H9 (cell line): ENCODE results near the gene COL5A3. TPM values are rescaled to one million over a fixed set of nuclear protein-coding genes. Genes with fewer than 3 reads are reported as not detected.

Source experiments
- DNase-seq: peaks from one replicate; pipeline ENCODE4 v3.0.0-alpha.2; 2017
- H2AFZ ChIP-seq: one replicate; pipeline ENCODE4 v1.6.1; 2013; ENCODE audit warnings: mild to moderate bottlenecking, low read length, control low read depth, moderate library complexity
- H2AK5ac ChIP-seq: 2 replicates; pipeline ENCODE4 v1.6.1; 2013; ENCODE audit warnings: low read length, control low read depth, mixed read lengths; ENCODE audit not compliant: insufficient read length
- H2BK120ac ChIP-seq: one replicate; pipeline ENCODE4 v1.6.1; 2013; ENCODE audit warnings: low read depth, mild to moderate bottlenecking, low read length, control low read depth, inconsistent platforms; ENCODE audit not compliant: poor library complexity, severe bottlenecking
- H2BK12ac ChIP-seq: 2 replicates; pipeline ENCODE4 v1.6.1; 2013; ENCODE audit warnings: low read length, control low read depth, mixed read lengths, low read depth; ENCODE audit not compliant: insufficient read length
- H2BK15ac ChIP-seq: 2 replicates; pipeline ENCODE4 v1.6.1; 2013; ENCODE audit warnings: low read depth, low read length, control low read depth
- H2BK20ac ChIP-seq: one replicate; pipeline ENCODE4 v1.6.1; 2013; ENCODE audit warnings: low read depth, mild to moderate bottlenecking, low read length, control low read depth, inconsistent platforms; ENCODE audit not compliant: poor library complexity, severe bottlenecking
- H2BK5ac ChIP-seq: 2 replicates; pipeline ENCODE4 v1.6.1; 2013; ENCODE audit warnings: low read length, control low read depth, mixed read lengths; ENCODE audit not compliant: insufficient read length
- H3K14ac ChIP-seq: 2 replicates; pipeline ENCODE4 v1.6.1; 2013; ENCODE audit warnings: low read length, control low read depth; ENCODE audit not compliant: insufficient read depth
- H3K18ac ChIP-seq: 2 replicates; pipeline ENCODE4 v1.6.1; 2013; ENCODE audit warnings: low read depth, mild to moderate bottlenecking, mixed read lengths, low read length, control low read depth; ENCODE audit not compliant: insufficient read length
- H3K23ac ChIP-seq: 2 replicates; pipeline ENCODE4 v1.6.1; 2013; ENCODE audit warnings: low read length, control low read depth, mixed read lengths, low read depth; ENCODE audit not compliant: insufficient read length
- H3K23me2 ChIP-seq: 2 replicates; pipeline ENCODE4 v1.6.1; 2013; ENCODE audit warnings: low read depth, mild to moderate bottlenecking, mixed read lengths, low read length, control low read depth; ENCODE audit not compliant: insufficient read length, poor library complexity, severe bottlenecking
- H3K27ac ChIP-seq: 2 replicates; pipeline ENCODE4 v1.5.1; 2013; ENCODE audit warnings: low read length, control low read depth, mixed read lengths, low read depth; ENCODE audit not compliant: insufficient read length
- H3K27me3 ChIP-seq: 2 replicates; pipeline ENCODE4 v1.6.1; 2013; ENCODE audit warnings: low read length, control low read depth, inconsistent platforms; ENCODE audit not compliant: insufficient read depth
- H3K4ac ChIP-seq: 2 replicates; pipeline ENCODE4 v1.6.1; 2013; ENCODE audit warnings: low read depth, mild to moderate bottlenecking, control low read depth, inconsistent platforms, low read length, moderate library complexity
- H3K4me1 ChIP-seq: 2 replicates; pipeline ENCODE4 v1.6.1; 2013; ENCODE audit warnings: low read length, control low read depth, inconsistent platforms; ENCODE audit not compliant: insufficient read depth
- H3K4me2 ChIP-seq: 2 replicates; pipeline ENCODE4 v1.6.1; 2013; ENCODE audit warnings: low read length, control low read depth, mixed read lengths; ENCODE audit not compliant: insufficient read length, insufficient read depth
- H3K56ac ChIP-seq: 2 replicates; pipeline ENCODE4 v1.6.1; 2013; ENCODE audit warnings: low read depth, mild to moderate bottlenecking, mixed read lengths, low read length, control low read depth; ENCODE audit not compliant: insufficient read length
- H3K79me1 ChIP-seq: 2 replicates; pipeline ENCODE4 v1.6.1; 2013; ENCODE audit warnings: low read depth, mild to moderate bottlenecking, moderate library complexity, low read length, control low read depth, inconsistent platforms; ENCODE audit not compliant: insufficient read depth, poor library complexity, severe bottlenecking
- H3K79me2 ChIP-seq: 2 replicates; pipeline ENCODE4 v1.6.1; 2013; ENCODE audit warnings: low read length, control low read depth, inconsistent platforms; ENCODE audit not compliant: insufficient read depth
- H3K9ac ChIP-seq: 2 replicates; pipeline ENCODE4 v1.6.1; 2013; ENCODE audit warnings: low read length, control low read depth, mixed read lengths; ENCODE audit not compliant: insufficient read length; ENCODE audit errors: extremely low read depth
- H3K9me3 ChIP-seq: one replicate; pipeline ENCODE4 v1.6.1; 2013; ENCODE audit warnings: low read depth, low read length, inconsistent platforms; ENCODE audit not compliant: control insufficient read depth
- H3T11ph ChIP-seq: one replicate; pipeline ENCODE4 v1.6.1; 2013; ENCODE audit warnings: mild to moderate bottlenecking, low read length, control low read depth, inconsistent platforms
- H4K20me1 ChIP-seq: one replicate; pipeline ENCODE4 v1.6.1; 2013; ENCODE audit not compliant: control insufficient read depth, insufficient read length, insufficient read depth
- H4K5ac ChIP-seq: 2 replicates; pipeline ENCODE4 v1.6.1; 2013; ENCODE audit warnings: low read depth, mild to moderate bottlenecking, mixed read lengths, low read length, control low read depth; ENCODE audit not compliant: insufficient read length
- H4K8ac ChIP-seq: replicated peaks from 2 replicates; pipeline ENCODE4 v1.6.1; 2013; ENCODE audit warnings: low read length, control low read depth, mixed read lengths, low read depth; ENCODE audit not compliant: insufficient read length
- H4K91ac ChIP-seq: 2 replicates; pipeline ENCODE4 v1.6.1; 2013; ENCODE audit warnings: low read depth, mild to moderate bottlenecking, moderate library complexity, mixed read lengths, low read length, control low read depth; ENCODE audit not compliant: insufficient read length
- H3K27ac Mint-ChIP-seq, 3 experiments: 2 replicates in 2 of 3; 3 replicates in 1 of 3; pipeline ENCODE4 v1.8.0; 2020 to 2021; ENCODE audit warnings: mixed read lengths in 3 of 3, mild to moderate bottlenecking in 1 of 3, moderate library complexity in 1 of 3
- H3K27me3 Mint-ChIP-seq: 2 replicates; pipeline ENCODE4 v1.8.0; 2021; ENCODE audit warnings: low read depth, mild to moderate bottlenecking, moderate library complexity, mixed read lengths
- H3K36me3 Mint-ChIP-seq, 3 experiments: 2 replicates in 2 of 3; 3 replicates in 1 of 3; pipeline ENCODE4 v1.8.0; 2020 to 2021; ENCODE audit warnings: low read depth in 3 of 3, mixed read lengths in 3 of 3; ENCODE audit not compliant: insufficient read depth in 1 of 3
- H3K4me1 Mint-ChIP-seq, 2 experiments: 2 replicates each; pipeline ENCODE4 v1.8.0; 2020; ENCODE audit warnings: mixed read lengths in 2 of 2
- H3K4me3 Mint-ChIP-seq, 2 experiments: 2 replicates in 1 of 2; 3 replicates in 1 of 2; pipeline ENCODE4 v1.8.0; 2020 to 2021; ENCODE audit warnings: mild to moderate bottlenecking in 2 of 2, mixed read lengths in 2 of 2, moderate library complexity in 1 of 2
- H3K9me3 Mint-ChIP-seq, 2 experiments: 2 replicates in 1 of 2; 3 replicates in 1 of 2; pipeline ENCODE4 v1.8.0; 2020; ENCODE audit warnings: mild to moderate bottlenecking in 2 of 2, mixed read lengths in 2 of 2, moderate library complexity in 1 of 2
- WGBS: extraction: QIAGEN DNeasy Blood & Tissue Kit; methylation state at CpG from one replicate; pipeline ENCODE4 v1.1.7; 2013; ENCODE audit warnings: missing lambda C conversion rate, low lambda C conversion rate, mixed read lengths; ENCODE audit not compliant: insufficient read length; ENCODE audit errors: extremely low coverage; 5-methylcytosine and 5-hydroxymethylcytosine counted together
- total RNA-seq: library from RNA; stranded (reverse); gene quantifications from 2 replicates; pipeline ENCODE4 v1.2.1, GENCODE V29; 2021
- TF ChIP-seq, protein P1 (sequence below): fragments of 200-600 bp; sonication (generic); conservative IDR thresholded peaks from 3 replicates; pipeline ENCODE4 v1.8.0; 2021; ENCODE audit warnings: antibody characterized with exemption, mild to moderate bottlenecking

Gene COL5A3
- total RNA-seq, 1 experiment from 2014 or later = 0.72 TPM

- no peak overlapping the region for H4K5ac ChIP-seq
- H3K27ac ChIP-seq = no peak overlapping the region
- H3K4me2 ChIP-seq = no peak overlapping the region
- H3K4me1 Mint-ChIP-seq = peaks cover 6 to 13% of the 10 kb centered on the region in 2 experiments; a peak in 3 of 4 replicates
- H3K4ac ChIP-seq = no peak overlapping the region
- no peaks in the 10 kb centered on the region for H3K36me3 Mint-ChIP-seq
- H2BK120ac ChIP-seq = no peak overlapping the region
- no peak overlapping the region for H3K56ac ChIP-seq
- no peak for DNase-seq
- H3K27ac Mint-ChIP-seq = no peak overlapping the region
- H2BK20ac ChIP-seq = no peak overlapping the region
- H2BK12ac ChIP-seq = no peak overlapping the region
- WGBS = no CpG with 5 or more reads among the region's 5 CpGs
- H3K79me1 ChIP-seq = no peaks in the 10 kb centered on the region
- H3K27me3 ChIP-seq = no peaks in the 10 kb centered on the region
- no peak overlapping the region for H4K8ac ChIP-seq
- H3K14ac ChIP-seq = no peak overlapping the region
- H3K9me3 ChIP-seq = no peaks in the 10 kb centered on the region
- no peak overlapping the region for H3K23ac ChIP-seq
- H3K4me3 Mint-ChIP-seq = no peak overlapping the region
- no peak overlapping the region for H3K9ac ChIP-seq
- H2AFZ ChIP-seq = no peak overlapping the region
- no peaks in the 10 kb centered on the region for H3K9me3 Mint-ChIP-seq
- no peak overlapping the region for H4K91ac ChIP-seq
- H2BK5ac ChIP-seq = no peak overlapping the region
- TF ChIP-seq, protein P1, sequence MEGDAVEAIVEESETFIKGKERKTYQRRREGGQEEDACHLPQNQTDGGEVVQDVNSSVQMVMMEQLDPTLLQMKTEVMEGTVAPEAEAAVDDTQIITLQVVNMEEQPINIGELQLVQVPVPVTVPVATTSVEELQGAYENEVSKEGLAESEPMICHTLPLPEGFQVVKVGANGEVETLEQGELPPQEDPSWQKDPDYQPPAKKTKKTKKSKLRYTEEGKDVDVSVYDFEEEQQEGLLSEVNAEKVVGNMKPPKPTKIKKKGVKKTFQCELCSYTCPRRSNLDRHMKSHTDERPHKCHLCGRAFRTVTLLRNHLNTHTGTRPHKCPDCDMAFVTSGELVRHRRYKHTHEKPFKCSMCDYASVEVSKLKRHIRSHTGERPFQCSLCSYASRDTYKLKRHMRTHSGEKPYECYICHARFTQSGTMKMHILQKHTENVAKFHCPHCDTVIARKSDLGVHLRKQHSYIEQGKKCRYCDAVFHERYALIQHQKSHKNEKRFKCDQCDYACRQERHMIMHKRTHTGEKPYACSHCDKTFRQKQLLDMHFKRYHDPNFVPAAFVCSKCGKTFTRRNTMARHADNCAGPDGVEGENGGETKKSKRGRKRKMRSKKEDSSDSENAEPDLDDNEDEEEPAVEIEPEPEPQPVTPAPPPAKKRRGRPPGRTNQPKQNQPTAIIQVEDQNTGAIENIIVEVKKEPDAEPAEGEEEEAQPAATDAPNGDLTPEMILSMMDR = no peak
- no peaks in the 10 kb centered on the region for H3K4me1 ChIP-seq
- H3K23me2 ChIP-seq = no peaks in the 10 kb centered on the region
- H3K79me2 ChIP-seq = no peaks in the 10 kb centered on the region
- no peak overlapping the region for H3T11ph ChIP-seq
- no peak overlapping the region for H2AK5ac ChIP-seq
- H2BK15ac ChIP-seq = no peak overlapping the region
- H4K20me1 ChIP-seq = no peaks in the 10 kb centered on the region
- H3K27me3 Mint-ChIP-seq = peaks cover 84% of the 10 kb centered on the region
- no peak overlapping the region for H3K18ac ChIP-seq
Measured at GRCh38 chr19:10036601-10037071, 26.3 kb upstream of the COL5A3 start.
